GM19397 (cell line): ENCODE measurements around the gene MAB21L3.
"Not testable (repeated sequence)": the region's sequence is repeated elsewhere in the genome, so short reads cannot be mapped to it uniquely, and the experiment has no call there.

Source experiments
- ATAC-seq: cut with Tn5 transposase; IDR thresholded peaks from one replicate; pipeline ENCODE4 v1.9.1; 2021; ENCODE audit warnings: mild to moderate bottlenecking, moderate library complexity; ENCODE audit not compliant: unreplicated experiment

MAB21L3 gene

DNA sequence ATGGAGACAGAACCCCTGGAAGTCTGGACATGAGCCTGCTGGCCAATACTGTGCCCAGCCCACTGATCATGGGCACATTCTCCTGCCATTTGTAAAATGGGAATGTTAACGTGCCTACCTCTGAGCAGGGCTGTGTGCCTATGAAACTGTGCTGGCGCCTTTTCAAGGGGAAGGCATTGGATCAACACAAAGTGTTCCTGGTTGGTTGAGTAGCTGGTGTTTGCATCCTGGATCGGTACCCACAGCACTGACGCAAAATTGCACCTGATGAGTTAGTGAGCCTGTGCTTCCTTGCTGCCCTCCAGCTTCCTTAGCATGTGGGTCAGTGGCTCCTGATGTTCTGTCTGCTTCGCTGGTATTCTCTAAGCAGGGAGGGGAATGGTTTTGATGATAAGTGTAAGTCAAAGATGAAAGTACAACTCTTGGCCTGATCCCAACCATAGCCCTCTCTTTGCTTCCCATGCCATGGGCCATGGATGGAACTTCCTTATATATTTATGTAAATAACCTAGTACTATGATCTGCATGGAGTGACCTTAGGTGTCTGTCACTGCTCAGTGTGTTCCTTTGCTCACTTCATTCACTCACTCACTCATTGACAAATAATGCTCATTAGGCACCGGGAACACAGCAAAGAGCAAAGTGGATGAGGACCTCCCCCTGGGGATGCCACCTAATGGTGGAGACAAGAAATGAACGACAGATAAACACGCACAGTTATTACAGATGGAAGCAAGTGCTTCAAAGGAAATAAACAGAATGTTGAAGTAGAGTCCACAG, 22.7 kb downstream of the MAB21L3 start:
- no peak for ATAC-seq

DNA sequence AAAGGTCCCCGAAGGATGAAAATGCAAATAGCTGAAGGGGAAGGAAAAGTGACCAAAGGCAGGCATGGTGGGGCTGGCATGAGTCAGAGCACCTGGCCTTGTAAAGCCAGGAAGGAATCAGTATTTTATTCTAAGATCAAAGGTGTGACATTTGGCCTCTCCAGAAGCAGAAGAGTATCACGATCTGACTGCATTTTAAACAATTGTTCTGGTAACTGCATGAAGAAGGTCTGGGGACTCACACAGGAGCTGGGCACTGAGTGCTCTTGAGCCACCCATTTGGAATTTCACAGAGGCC, 23.2 kb downstream of the MAB21L3 start:
- no peak for ATAC-seq

DNA sequence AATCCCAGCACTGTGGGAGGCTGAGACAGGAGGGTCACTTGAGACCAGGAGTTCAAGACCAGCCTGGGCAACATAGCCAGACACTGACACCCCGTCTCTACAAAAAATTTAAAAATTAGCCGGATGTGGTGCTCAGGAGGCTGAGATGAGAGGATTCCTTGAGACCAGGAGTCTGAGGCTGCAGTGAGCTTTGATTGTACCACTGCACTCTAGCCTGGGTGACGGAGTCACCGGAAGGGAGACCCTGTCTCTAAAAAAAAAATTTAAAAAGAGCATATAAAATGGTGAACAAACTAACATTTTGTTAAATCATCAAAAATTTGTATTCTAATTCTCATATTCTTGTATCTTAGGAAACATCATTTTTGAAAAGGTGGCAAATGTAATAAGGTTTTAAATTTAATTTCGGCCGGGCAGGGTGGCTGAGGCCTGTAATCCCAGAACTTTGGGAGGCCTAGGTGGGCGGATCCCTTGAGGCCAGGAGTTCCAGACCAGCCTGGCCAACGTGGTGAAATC, 27.1 kb downstream of the MAB21L3 start:
- no peak for ATAC-seq

DNA sequence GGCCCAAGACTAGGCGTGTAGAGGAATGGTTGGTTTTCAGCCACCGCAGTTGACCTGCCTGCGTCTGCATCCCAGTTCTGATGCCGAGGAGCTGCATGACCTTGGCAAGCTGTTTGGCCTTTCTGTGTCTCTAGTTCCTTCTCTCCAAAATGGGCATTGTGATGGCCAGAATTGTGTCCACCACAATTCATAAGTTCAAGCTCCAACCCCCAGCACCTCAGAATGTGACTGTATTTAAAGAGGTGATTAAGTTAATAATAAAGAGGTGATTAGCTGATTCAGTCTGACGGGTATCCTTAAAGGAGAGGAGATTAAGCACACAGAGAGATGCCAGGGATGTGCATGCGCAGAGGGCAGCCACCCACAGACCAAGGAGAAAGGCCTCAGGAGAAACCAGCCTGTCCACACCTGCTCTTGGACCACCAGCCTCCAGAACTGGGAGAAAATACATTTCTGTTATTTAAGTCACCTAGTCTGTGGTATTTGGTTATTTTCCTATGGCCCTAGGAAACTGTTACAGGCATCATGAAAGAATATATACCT, 28.5 kb downstream of the MAB21L3 start:
- no peak for ATAC-seq

DNA sequence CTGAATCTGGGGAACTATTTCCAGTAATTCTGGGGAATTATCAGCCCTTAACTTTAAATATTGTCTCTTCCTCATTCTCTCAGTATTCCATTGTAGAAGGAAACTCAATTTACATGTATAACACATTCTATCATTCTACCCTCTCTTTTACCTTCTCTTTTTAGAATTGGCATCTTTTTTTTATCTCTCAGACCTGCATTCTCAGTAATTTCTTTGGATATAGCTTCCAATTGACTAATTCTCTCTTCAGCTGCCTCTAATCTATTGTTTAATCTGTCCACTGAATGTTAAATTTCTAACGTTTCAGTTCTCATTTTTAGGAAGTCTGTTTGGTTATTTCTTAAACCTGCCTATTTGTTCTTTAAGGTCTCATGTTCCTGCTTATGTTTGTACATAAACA, 33.0 kb downstream of the MAB21L3 start:
- no peak for ATAC-seq

DNA sequence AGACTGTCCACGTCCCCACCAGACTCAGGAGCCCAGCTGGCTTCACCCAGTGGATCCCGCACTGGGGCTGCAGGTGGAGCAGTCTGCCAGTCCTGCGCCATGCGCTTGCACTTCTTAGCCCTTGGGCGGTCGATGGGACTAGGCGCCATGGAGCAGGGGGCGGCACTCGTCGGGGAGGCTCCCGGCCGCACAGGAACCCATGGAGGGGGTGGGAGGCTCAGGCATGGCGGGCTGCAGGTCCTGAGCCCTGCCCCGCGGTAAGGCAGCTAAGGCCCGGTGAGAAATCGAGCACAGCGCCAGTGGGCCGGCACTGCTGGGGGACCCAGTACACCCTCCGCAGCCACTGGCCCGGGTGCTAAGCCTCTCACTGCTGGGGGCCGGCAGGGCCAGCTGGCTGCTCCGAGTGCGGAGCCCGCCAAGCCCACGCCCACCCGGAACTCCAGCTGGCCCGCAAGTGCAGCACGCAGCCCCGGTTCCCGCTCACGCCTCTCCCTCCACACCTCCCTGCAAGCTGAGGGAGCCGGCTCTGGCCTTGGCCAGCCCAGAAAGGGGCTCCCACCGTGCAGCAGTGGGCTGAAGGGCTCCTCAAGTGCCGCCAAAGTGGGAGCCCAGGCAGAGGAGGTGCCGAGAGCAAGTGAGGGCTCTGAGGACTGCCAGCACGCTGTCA, 35.4 kb downstream of the MAB21L3 start:
- ATAC-seq: not testable (repeated sequence)

DNA sequence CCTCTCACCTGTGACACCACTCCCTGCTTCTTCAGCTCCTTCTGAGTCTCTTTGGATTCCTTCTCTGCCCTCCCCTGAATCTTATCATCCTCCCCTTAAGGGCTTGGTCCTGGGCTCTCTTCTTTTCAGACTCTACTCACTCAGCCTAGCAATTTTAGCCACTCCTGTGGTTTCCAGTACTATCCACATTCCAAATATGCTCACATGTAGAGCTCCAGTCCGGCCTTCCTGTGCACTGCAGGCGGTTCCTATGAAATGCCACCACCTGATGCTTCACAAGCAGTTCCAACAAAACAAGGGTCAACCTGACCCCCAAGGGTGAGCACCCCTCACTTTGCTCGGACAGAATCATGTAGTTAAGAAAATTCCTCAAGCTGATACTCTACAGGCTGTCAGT, 35.9 kb downstream of the MAB21L3 start:
- ATAC-seq: no peak

DNA sequence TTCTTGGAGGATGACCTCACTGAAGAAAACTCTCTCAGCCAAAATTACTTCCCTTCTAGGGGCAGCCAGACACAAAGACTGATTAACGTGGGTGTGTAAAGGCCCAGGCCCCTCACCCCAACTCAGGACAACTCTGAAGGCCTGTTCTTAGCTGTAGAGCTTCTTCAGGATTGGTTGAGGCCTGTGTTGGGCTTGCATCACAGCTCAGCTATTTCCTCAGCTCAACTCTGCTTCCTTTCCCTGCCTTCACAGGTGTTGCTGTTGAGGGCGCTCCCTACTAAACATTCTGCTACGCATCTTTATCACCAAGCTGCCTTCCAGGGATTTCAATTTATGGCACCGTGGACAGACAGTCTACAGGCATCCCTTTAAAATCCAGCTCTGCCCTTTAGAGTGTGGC, 36.8 kb downstream of the MAB21L3 start:
- no peak for ATAC-seq

DNA sequence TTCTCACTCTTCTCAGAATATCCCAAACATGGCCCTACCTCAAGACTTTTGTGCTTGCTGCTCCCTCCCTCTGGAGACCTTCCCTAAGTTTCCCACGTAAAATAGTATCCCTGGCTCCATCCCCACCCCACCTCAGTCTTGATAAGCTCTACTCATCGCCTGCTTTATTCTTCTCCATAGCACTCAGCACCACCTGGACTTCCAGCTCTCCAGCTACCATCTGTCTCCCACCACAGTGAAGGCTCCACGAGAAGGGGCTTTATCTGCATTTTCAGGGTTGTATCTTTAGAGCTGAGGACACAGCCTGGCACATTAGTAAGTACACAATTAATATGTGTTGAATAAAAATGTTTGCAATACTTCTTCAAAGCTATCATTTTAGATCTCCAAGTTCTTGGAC, 37.8 kb downstream of the MAB21L3 start:
- ATAC-seq: no peak

DNA sequence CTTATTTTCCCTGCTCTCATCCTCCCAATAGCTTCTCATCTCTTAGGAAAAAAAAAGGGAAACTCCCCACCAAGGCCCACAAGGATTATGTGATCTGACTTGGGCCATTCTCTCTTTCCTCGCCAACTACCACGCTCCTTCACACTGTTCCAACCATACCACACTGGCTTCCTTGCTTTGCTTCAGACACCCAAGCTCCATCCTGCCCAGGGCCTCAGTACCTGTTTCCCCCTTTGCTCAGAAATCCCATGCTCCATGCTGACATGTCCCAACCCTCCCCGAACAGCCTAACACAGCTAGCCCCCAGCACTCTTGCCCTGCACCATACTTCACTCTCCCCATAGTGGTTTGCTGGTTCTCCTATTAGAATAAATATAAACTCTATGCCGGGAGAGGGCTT, 39.2 kb downstream of the MAB21L3 start:
- ATAC-seq: no peak

DNA sequence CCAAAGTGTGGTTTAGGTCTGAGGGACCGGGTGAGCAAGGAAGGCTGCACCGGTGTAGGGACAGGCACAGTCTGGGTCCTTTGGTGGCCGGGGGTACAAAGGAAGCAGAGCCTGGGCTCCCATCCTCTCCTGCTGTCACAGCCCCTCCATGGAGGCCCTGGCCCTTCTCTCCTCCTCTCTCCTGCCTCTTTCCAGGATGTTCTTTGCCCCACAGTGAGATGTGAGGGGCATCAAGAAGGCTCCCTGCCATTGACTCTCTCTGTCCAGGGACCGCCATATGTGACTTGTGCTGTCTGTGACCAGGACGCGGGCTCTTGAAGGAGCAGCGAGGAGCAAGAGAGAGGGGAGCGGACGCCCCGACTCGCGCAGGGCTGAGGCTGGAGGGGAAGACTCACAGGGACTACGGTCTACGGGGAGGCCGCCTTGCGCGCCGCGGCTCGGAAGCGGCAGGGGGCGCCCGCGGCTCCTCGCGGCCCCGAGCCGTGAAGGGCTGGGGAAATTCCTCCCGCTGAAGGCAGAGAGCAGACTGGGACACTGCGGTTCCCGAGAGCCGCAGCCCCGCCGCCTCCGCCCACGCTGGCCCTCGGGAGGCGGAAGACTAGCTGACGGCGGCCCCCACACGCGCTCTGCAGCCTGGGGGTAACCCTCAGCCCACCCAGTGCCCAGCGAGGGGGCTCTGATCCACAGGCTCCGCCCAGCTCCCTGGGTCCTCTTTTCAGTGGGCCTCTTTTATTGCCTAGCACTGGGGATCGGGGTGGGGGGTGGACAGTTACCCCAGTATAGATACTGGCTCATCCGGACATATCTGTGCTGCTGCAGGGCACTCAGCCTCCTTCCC, 40.8 kb downstream of the MAB21L3 start:
- peak; percentile 96 for ATAC-seq

DNA sequence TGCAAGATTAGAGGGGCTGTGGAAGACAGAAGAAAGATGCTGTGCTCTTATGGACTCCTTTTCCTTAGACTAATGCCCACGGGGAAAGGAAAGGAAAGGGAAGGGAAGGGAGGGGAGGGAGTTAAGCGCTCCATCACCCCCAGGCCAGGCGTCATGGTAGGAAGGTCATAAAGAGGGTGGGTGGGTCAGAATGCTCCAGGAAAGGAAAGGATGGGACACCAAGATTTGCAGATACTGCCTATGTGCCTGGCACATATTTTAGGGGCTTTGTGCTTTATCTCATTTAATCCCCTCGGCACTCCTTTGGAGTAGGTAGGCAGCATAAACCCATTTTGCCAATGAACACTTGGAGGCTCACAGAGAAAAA, 41.4 kb downstream of the MAB21L3 start:
- ATAC-seq: no peak

DNA sequence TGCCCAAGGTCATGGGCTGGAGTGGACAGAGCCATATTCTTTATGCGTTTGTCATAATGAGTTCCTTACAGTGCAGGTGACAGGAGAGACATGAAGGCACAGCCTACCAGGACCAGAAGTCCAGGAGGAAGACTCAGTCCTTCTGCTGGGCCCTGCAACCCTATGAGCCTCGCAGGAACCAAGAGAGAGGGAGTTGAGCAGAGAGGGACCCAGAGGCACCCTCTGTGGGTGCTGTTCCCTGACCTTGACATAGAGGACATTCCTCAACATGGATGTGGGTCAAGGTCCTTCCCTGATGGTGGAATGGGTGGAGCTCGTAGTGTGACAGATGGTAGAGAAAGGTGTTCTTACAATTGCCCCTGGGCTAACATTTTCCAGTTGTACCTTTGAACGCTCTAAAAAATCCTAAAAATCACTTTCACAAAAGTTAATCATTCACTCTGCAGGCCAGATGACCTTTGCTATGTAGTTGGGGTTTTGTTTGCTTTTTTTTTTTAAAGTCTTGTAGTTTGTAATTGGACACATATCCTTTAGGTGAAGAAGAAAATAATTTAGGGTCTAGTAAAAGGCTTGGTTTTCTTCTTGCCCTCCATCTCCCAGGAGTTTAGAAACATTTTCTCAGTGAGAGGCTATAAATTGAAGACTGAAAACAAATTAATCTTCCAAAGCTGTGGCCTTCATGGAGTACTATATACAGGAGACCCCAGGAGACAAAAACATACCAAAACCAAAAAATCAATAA, 41.9 kb downstream of the MAB21L3 start:
- no peak for ATAC-seq

DNA sequence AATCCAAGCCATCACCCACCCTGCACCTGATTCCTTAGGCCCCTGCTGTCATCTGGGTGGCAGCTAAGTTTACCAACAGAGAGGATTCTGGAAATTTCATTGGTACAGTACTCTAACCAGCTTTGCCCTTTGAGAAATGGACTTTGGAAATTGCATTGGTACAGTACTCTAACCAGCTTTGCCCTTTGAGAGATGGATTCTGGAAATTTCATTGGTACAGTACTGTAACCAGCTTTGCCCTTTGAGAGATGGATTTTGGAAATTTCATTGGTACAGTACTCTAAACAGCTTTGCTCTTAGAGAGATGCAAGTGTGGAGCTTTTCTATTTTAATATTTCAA, 42.5 kb downstream of the MAB21L3 start:
- no peak for ATAC-seq

DNA sequence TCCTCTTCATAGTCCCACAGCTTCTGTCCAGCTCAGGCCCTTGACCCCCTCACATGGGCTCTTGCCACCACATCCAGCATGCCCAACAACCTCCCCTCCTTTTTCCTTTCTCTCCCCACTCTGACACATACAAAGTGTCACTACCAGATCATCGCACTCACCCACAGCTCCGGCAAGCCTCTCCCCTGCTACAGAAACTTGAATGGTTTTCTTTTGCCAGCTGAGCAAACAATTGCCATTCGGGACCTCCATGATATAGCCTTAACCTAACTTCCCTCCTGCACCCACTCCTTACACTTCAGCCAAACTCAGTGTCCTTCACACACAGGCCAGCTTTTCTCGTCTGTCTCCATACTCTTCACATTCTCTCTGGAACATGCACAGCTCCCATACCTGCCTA, 43.3 kb downstream of the MAB21L3 start:
- ATAC-seq: no peak

DNA sequence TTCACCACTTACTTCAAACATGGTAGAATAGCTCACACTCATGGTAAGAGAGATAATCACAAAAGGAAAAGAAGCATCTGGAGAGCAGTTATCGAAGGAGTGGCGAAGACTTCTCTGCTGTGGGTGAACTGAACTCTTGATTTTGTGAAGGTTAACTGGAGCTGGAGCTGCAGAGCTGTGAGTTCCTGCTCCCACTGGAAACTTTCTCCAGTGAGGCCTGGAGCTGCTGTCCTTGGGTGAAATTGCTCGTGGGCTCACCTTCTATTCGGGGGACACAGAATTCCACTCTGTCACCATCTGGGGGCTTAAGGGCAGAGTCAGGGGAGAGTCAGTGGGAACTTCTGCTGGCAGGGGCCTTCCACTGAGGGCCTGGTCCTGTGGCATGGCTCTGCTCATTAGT, 45.9 kb downstream of the MAB21L3 start:
- ATAC-seq: no peak

DNA sequence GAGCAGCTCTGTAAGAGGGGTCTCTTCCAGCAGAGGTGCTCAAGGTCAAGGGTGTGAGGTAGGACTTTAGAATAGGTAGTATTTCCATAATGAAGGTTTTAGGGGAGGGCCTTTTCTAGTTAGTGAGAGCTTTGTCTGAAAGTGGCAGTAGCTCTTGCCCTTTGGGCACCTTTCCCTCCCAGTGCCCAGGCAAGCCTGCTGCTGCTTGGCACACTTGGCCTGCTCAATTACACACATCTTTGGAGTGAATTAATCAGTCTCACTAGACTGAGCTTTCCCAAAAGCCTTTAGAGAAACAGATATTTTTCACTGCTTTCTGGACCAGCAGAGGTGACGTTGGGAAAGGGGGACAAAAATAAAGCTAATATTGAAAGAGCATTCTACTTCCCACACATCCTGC, 48.0 kb downstream of the MAB21L3 start:
- no peak for ATAC-seq

DNA sequence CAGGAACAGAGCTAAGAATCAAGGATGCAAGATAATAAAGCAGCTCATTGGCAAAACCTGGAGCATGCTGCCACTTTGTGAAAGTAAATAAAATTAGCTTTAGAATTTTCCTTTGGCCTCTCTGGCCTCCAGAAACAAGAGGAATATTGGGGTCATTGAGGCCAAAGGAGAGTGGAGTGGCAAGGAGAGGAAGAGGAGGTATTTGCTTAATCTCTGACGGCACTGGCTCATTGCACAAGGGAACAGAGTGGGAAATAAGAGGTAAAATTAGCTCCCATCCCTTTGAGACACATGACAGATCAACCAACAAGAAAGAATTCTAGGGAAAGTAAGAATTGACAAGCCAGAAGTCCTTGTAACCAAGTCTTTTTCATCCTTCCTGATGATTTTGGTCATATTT, 48.4 kb downstream of the MAB21L3 start:
- no peak for ATAC-seq

DNA sequence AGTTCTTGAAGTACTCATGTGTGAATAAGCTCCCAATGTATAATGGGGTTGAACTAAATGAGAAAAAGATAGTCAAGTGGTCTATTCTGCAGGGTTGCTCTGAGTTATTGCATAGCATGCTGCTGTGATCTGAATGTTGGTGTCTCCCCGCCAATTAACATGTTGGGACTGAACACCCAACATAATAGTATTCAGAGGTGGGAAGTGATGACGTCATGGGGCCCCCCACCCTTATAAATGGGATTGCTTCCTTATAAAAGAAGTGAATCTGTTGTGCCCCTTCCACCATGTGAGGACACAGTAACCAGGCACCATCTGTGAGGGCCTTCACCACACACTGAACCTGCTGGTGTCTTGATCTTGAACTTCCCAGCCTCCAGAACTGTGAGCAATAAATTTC, 50.2 kb downstream of the MAB21L3 start:
- ATAC-seq: no peak

DNA sequence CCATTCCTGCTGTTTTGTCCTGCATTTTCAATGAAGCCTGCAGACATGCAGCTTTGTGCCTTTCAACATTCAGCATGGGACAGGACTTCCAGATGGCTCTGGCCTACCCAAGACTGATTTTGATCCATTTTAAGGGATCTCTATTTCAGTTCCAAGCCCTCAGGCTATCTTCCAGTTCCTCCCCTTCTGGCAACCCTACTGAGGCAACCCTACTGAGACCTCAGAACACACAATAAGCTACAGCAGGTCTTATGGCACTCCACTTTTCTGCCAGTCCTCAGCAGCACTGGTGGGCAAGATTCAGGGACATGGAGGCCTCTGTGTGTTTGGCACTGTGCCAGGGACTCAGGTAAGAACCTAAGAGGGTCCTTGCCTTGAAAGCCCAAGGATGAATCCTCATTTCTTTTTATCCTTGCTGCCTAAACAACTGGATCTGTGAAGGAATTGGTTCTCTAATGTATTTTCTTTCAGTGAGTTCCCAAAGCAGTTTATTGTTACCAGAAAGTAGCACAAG, 50.7 kb downstream of the MAB21L3 start:
- no peak for ATAC-seq

DNA sequence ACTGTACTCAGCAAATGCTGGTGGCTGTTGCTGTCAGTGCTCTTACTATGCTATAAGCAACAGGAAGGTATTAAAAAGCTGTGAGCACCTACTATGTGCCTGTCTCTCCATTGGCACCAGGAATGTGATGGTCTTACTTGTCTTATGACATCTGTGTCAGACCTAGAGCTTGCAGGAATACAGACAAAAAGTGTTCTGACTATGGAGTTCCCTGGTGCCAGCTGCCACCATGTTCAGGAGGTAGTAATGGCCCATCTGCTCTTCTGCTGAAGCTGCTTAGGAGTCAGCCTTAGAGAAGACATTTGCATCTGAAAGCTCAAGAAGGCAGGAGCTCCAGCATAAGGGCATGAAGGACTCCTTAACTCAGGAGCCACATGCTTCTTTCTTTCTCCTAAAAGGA, 52.3 kb downstream of the MAB21L3 start:
- ATAC-seq: no peak
